GM21526 (cell line): ENCODE results near the gene KRT23.
"Not testable (repeated sequence)": the region's sequence is repeated elsewhere in the genome, so short reads cannot be mapped to it uniquely, and the experiment has no call there.

Source experiments
- ATAC-seq: cut with Tn5 transposase; IDR thresholded peaks from one replicate; pipeline ENCODE4 v1.9.1; 2021; ENCODE audit warnings: moderate library complexity; ENCODE audit not compliant: unreplicated experiment, low FRiP score

KRT23 gene

GRCh38 chr17:40951011-40951622, 13.7 kb upstream of the KRT23 start:
- no peak for ATAC-seq

GRCh38 chr17:40950176-40950575, 12.7 kb upstream of the KRT23 start:
- no peak for ATAC-seq

GRCh38 chr17:40949418-40949817, 12.0 kb upstream of the KRT23 start:
- ATAC-seq, result no peak

GRCh38 chr17:40947929-40948328, 10.5 kb upstream of the KRT23 start:
- ATAC-seq, result no peak

GRCh38 chr17:40945414-40945813, 8.0 kb upstream of the KRT23 start:
- ATAC-seq, result no peak

- no peak for ATAC-seq
Observed at GRCh38 chr17:40944531-40944930, 7.1 kb upstream of the KRT23 start.

GRCh38 chr17:40942553-40942952, 5.1 kb upstream of the KRT23 start:
- ATAC-seq, result no peak

GRCh38 chr17:40940266-40940665, 2.8 kb upstream of the KRT23 start:
- no peak for ATAC-seq

- no peak for ATAC-seq
Observed at GRCh38 chr17:40938981-40939380, 1.5 kb upstream of the KRT23 start.

- ATAC-seq, result no peak
Observed at GRCh38 chr17:40936976-40937375, 470 bp downstream of the KRT23 start.

GRCh38 chr17:40936437-40936971, 942 bp downstream of the KRT23 start:
- ATAC-seq, result no peak

- ATAC-seq, result no peak
Observed at GRCh38 chr17:40935624-40936023, 1.8 kb downstream of the KRT23 start.

- ATAC-seq, result no peak
Observed at GRCh38 chr17:40932608-40933007, 4.8 kb downstream of the KRT23 start.

GRCh38 chr17:40931311-40931710, 6.1 kb downstream of the KRT23 start:
- no peak for ATAC-seq

- no peak for ATAC-seq
Observed at GRCh38 chr17:40926341-40926740, 11.1 kb downstream of the KRT23 start.

- no peak for ATAC-seq
Observed at GRCh38 chr17:40922239-40922638, 15.2 kb downstream of the KRT23 start.

GRCh38 chr17:40921026-40921425, 16.4 kb downstream of the KRT23 start:
- ATAC-seq, result no peak

GRCh38 chr17:40917116-40917515, 20.3 kb downstream of the KRT23 start:
- ATAC-seq, result not testable (repeated sequence)

- ATAC-seq, result no peak
Observed at GRCh38 chr17:40916366-40916765, 21.1 kb downstream of the KRT23 start.

- ATAC-seq, result no peak
Observed at GRCh38 chr17:40915721-40916256, 21.7 kb downstream of the KRT23 start.

- ATAC-seq, result no peak
Observed at GRCh38 chr17:40915199-40915661, 22.2 kb downstream of the KRT23 start.
